ENCODE data around the gene GOLGA8J.
"Not testable (repeated sequence)": the region's sequence is repeated elsewhere in the genome, so short reads cannot be mapped to it uniquely, and the experiment has no call there.

Gene GOLGA8J, protein sequence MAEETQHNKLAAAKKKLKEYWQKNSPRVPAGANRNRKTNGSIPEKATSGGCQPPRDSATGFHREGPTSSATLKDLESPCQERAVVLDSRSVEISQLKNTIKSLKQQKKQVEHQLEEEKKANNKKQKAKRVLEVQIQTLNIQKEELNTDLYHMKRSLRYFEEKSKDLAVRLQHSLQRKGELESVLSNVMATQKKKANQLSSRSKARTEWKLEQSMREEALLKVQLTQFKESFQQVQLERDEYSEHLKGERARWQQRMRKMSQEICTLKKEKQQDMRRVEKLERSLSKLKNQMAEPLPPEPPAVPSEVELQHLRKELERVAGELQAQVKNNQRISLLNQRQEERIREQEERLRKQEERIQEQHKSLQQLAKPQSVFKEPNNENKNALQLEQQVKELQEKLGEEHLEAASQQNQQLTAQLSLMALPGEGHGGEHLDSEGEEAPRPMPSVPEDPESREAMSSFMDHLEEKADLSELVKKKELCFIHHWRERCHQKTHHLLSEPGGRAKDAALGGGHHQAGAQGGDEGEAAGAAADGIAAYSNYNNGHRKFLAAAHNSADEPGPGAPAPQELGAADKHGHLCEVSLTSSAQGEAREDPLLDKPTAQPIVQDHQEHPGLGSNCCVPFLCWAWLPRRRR

DNA sequence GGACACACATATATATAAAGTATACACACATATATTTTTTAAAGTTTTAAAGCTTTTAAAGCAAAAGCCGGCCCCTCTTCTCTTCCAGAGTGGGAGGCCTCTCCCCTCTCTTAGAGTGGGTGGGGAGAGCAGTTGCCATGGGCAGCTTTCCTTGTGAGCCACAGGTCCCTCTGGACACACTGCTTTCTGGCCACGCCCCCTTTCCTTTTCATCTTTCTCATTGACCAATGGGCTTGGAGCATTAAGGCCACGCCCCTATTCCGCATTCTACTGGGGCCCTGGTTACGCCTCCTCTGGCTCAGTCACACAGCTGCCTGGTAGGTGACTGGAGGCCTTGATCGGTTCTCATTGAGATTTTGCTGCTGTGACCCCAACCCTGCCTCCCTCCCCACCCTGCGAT lies at the start of gene GOLGA8J:
Gene GOLGA8J (plus strand): TSS at position 301 of the 400 bp plus-strand sequence. CDS start 98 bp downstream, at position 399.
- H3K4me3 ChIP-seq (ENCODE audit: low read depth, low read length): not testable (repeated sequence)

GRCh38 chr15:30033211-30033610 lies 49.5 kb upstream of the GOLGA8J start:
- TF ChIP-seq, protein P1, sequence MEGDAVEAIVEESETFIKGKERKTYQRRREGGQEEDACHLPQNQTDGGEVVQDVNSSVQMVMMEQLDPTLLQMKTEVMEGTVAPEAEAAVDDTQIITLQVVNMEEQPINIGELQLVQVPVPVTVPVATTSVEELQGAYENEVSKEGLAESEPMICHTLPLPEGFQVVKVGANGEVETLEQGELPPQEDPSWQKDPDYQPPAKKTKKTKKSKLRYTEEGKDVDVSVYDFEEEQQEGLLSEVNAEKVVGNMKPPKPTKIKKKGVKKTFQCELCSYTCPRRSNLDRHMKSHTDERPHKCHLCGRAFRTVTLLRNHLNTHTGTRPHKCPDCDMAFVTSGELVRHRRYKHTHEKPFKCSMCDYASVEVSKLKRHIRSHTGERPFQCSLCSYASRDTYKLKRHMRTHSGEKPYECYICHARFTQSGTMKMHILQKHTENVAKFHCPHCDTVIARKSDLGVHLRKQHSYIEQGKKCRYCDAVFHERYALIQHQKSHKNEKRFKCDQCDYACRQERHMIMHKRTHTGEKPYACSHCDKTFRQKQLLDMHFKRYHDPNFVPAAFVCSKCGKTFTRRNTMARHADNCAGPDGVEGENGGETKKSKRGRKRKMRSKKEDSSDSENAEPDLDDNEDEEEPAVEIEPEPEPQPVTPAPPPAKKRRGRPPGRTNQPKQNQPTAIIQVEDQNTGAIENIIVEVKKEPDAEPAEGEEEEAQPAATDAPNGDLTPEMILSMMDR (IDR thresholded peaks at IDR 0.05; ENCODE audit: low read depth, low read length): no peak
- H3K4me3 ChIP-seq (ENCODE audit: low read depth, low read length): no peak overlapping the region

GRCh38 chr15:30033763-30034162 lies 49.0 kb upstream of the GOLGA8J start:
- no peak overlapping the region for H3K4me3 ChIP-seq (ENCODE audit: low read depth, low read length)
- TF ChIP-seq, protein P1 (IDR thresholded peaks at IDR 0.05; ENCODE audit: low read depth, low read length): no peak

- TF ChIP-seq, protein P1 (IDR thresholded peaks at IDR 0.05; ENCODE audit: low read depth, low read length): no peak
- no peak overlapping the region for H3K4me3 ChIP-seq (ENCODE audit: low read depth, low read length)
Observed at GRCh38 chr15:30036036-30036703, 46.6 kb upstream of the GOLGA8J start.

DNA sequence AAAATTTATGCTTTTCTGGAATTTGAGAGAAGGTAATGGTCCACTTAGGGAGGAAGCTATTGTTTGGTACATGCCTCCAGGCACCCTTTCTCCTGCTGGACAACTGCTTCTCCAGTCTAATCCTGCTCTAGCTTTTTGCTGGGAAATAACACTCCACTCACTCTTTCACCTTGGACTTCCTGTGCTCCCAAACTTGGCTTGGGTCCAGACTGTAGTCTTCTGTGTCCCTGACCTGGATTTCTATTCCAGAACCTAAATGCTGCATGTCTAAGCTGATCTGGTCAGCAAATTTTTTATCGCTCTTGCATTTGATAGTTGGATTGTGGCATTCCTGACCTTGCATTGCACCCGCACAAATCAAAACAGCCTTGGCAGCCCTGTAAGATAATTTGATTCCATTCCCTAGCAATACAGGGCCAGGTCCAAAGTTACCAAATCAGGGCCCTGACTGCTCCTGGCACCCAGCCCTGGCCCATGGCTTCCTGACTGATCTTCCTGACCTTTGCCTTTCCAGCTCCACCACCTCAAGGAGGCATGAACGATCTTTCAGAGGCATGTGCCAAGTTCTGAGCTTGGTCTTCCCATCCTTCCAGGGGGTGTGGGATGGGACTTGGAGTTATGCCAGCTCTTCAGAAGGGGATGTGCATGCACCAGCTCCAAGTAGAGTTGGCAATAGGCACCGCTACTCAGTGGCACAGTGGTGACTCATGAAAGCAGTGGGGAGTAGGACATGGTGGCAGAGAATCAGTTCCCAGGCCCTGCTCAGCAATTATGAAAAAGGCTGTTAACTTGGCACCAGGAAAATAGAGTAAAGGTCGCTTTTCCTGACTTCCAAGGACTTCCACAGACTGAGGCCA lies 43.9 kb upstream of the GOLGA8J start:
- TF ChIP-seq, protein P1 (IDR thresholded peaks at IDR 0.05; ENCODE audit: low read depth, low read length): no peak
- H3K4me3 ChIP-seq (ENCODE audit: low read depth, low read length): no peak overlapping the region

- TF ChIP-seq, protein P1 (IDR thresholded peaks at IDR 0.05; ENCODE audit: low read depth, low read length): no peak
- no peak overlapping the region for H3K4me3 ChIP-seq (ENCODE audit: low read depth, low read length)
Observed at GRCh38 chr15:30041868-30042267, 40.9 kb upstream of the GOLGA8J start.

DNA sequence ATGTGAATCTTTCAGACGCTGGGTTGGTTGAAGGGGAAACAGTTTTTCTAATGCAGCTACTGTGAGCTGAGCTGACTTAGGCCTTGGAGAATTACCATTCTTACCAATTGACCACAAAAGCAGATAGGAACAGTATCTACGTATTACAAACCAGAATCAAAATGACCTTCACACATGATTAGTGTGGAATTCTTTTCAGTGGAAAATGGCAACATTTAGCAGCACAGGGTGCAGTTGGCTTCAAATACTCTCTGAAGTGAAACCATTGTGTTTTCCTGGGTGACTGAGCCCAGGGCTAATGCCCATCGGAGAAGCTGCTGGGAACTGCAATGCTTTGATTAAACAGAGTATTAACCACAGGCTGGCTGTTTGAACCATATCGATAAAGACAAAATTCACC lies 40.2 kb upstream of the GOLGA8J start:
- H3K4me3 ChIP-seq (ENCODE audit: low read depth, low read length): no peak overlapping the region
- TF ChIP-seq, protein P1 (IDR thresholded peaks at IDR 0.05; ENCODE audit: low read depth, low read length): no peak
